Endodermal cell (in vitro differentiated cells): ENCODE measurements around the gene INO80E. TPM values are rescaled to one million over a fixed set of nuclear protein-coding genes. Genes with fewer than 3 reads are reported as not detected.

ENCODE experiments used
- DNase-seq: peaks from one replicate; pipeline ENCODE4 v3.0.0-alpha.2; 2017
- H3K27ac ChIP-seq: 2 replicates; pipeline ENCODE4 v1.5.1; 2013; ENCODE audit warnings: mild to moderate bottlenecking, low read depth, low read length, moderate library complexity
- H3K27me3 ChIP-seq: 2 replicates; pipeline ENCODE4 v1.6.1; 2013; ENCODE audit warnings: mild to moderate bottlenecking, low read length, moderate library complexity; ENCODE audit not compliant: insufficient read depth, control insufficient read depth, poor library complexity, severe bottlenecking
- H3K36me3 ChIP-seq: 2 replicates; pipeline ENCODE4 v1.7.0; 2013; ENCODE audit warnings: mild to moderate bottlenecking, low read length, moderate library complexity; ENCODE audit not compliant: control insufficient read depth, insufficient read depth
- H3K4me1 ChIP-seq: one replicate; pipeline ENCODE4 v1.7.0; 2013; ENCODE audit warnings: low read length; ENCODE audit not compliant: control insufficient read depth, insufficient read depth
- H3K4me3 ChIP-seq: 2 replicates; pipeline ENCODE4 v1.5.1; 2013; ENCODE audit warnings: mild to moderate bottlenecking, low read length, moderate library complexity
- H3K9ac ChIP-seq: 2 replicates; pipeline ENCODE4 v1.6.1; 2013; ENCODE audit warnings: mild to moderate bottlenecking, low read length, moderate library complexity; ENCODE audit not compliant: poor library complexity, severe bottlenecking; ENCODE audit errors: extremely low read depth
- H3K9me3 ChIP-seq: 2 replicates; pipeline ENCODE4 v1.6.1; 2013; ENCODE audit warnings: mild to moderate bottlenecking, low read length, moderate library complexity; ENCODE audit not compliant: control insufficient read depth
- H3K27ac Mint-ChIP-seq: 2 replicates; pipeline ENCODE4 v1.8.0; 2020; ENCODE audit warnings: mixed read lengths
- H3K27me3 Mint-ChIP-seq: 2 replicates; pipeline ENCODE4 v1.8.0; 2021; ENCODE audit warnings: mild to moderate bottlenecking, mixed read lengths; ENCODE audit not compliant: insufficient read depth
- H3K36me3 Mint-ChIP-seq: 2 replicates; pipeline ENCODE4 v1.8.0; 2020; ENCODE audit warnings: low read depth, mixed read lengths
- H3K4me1 Mint-ChIP-seq: 2 replicates; pipeline ENCODE4 v1.8.0; 2020; ENCODE audit warnings: mixed read lengths
- H3K4me3 Mint-ChIP-seq: 2 replicates; pipeline ENCODE4 v1.8.0; 2020; ENCODE audit warnings: mild to moderate bottlenecking, moderate library complexity, mixed read lengths
- H3K9me3 Mint-ChIP-seq: 2 replicates; pipeline ENCODE4 v1.8.0; 2020; ENCODE audit warnings: mild to moderate bottlenecking, mixed read lengths
- CTCF ChIP-seq: fragments of 200-600 bp; sonication (generic); conservative IDR thresholded peaks from 2 replicates; pipeline ENCODE4 v1.5.0; 2021; ENCODE audit warnings: antibody characterized with exemption, mild to moderate bottlenecking
- WGBS, 2 experiments: methylation state at CpG; one replicate each; pipeline versions ENCODE4 v1.1.5 to v1.1.7; 2013; ENCODE audit warnings: missing lambda C conversion rate in 2 of 2, mixed read lengths in 1 of 2; ENCODE audit not compliant: insufficient coverage in 1 of 2, insufficient read length in 1 of 2; 5-methylcytosine and 5-hydroxymethylcytosine counted together
- total RNA-seq, 2 donors: library from RNA; stranded (reverse); fragmentation: NEBNext Ultra II Directional in 1 of 2; extraction: Animal tissue kit (Norgen Biotek cat#: 25700) in 1 of 2; gene quantifications; 2 replicates in 1 of 2; 3 replicates in 1 of 2; pipeline ENCODE4 v1.2.1, GENCODE V29; 2021

Gene INO80E
- total RNA-seq, 2 donors from 2014 or later: 77.4 to 80.1 TPM

- no peak overlapping the region for H3K27ac Mint-ChIP-seq
- peaks cover 44% of the 10 kb centered on the region for H3K36me3 Mint-ChIP-seq
- Histone ChIP-seq H3K27me3 (no peaks in the 10 kb centered on the region), H3K9ac (no peak overlapping the region), H3K4me3 (no peak overlapping the region), H3K27ac (no peak overlapping the region), H3K36me3 (peaks cover 64% of the 10 kb centered on the region), H3K9me3 (no peaks in the 10 kb centered on the region), H3K4me1 (no peaks in the 10 kb centered on the region)
- TF ChIP-seq CTCF: no peak
- H3K4me1 Mint-ChIP-seq: peaks cover 7% of the 10 kb centered on the region
- no peak overlapping the region for H3K4me3 Mint-ChIP-seq
- no peak for DNase-seq
- H3K27me3 Mint-ChIP-seq: no peaks in the 10 kb centered on the region
- no peaks in the 10 kb centered on the region for H3K9me3 Mint-ChIP-seq
- WGBS, 2 experiments: 100% methylated on average over 1 to 2 of the region's 2 CpGs
These were observed 6.0 kb upstream of the INO80E start for GRCh38 chr16:29990034-29990433.

DNA sequence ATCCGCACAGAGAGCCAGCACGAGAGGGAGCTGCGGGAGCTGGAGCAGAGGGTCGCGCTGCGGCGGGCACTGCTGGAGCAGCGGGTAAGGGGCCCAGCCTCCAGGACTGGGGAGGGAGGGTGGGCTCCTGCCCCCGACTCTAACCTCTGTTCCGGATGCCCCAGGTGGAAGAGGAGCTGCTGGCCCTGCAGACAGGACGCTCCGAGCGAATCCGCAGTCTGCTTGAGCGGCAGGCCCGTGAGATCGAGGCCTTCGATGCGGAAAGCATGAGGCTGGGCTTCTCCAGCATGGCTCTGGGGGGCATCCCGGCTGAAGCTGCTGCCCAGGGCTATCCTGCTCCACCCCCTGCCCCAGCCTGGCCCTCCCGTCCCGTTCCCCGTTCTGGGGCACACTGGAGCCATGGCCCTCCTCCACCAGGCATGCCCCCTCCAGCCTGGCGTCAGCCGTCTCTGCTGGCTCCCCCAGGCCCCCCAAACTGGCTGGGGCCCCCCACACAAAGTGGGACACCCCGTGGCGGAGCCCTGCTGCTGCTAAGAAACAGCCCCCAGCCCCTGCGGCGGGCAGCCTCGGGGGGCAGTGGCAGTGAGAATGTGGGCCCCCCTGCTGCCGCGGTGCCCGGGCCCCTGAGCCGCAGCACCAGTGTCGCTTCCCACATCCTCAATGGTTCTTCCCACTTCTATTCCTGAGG is 5.0 kb upstream of the INO80E start:
- Histone ChIP-seq H3K4me1 (no peaks in the 10 kb centered on the region), H3K9me3 (no peaks in the 10 kb centered on the region), H3K9ac (no peak overlapping the region), H3K27ac (no peak overlapping the region), H3K36me3 (peaks cover 54% of the 10 kb centered on the region), H3K27me3 (no peaks in the 10 kb centered on the region), H3K4me3 (no peak overlapping the region)
- Mint-ChIP-seq H3K4me1 (peaks cover 7% of the 10 kb centered on the region), H3K27me3 (no peaks in the 10 kb centered on the region), H3K36me3 (peaks cover 38% of the 10 kb centered on the region), H3K9me3 (no peaks in the 10 kb centered on the region), H3K4me3 (no peak overlapping the region), H3K27ac (no peak overlapping the region)
- TF ChIP-seq CTCF: no peak
- 96 to 97% methylated on average over 14 to 35 of the region's 35 CpGs for WGBS, 2 experiments
- DNase-seq: no peak

DNA sequence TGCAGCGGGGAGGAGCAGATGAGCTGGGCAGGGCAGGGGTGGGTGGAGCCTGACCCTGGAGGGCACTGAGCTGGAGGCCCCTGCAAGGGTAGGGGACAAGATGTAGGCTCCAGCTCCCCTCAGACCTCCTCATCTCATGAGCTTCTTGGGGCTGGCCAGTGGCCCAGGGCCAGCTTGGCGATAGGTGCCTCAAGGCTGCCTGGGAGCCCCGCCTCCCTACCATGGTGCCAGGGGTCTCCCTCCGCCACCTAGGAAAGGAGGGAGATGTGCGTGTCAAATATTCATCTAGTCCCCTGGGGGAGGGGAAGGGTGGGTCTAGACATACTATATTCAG is 4.5 kb upstream of the INO80E start:
- Histone ChIP-seq H3K36me3 (peaks cover 49% of the 10 kb centered on the region), H3K4me1 (no peaks in the 10 kb centered on the region), H3K27me3 (no peaks in the 10 kb centered on the region), H3K4me3 (no peak overlapping the region), H3K27ac (no peak overlapping the region), H3K9me3 (no peaks in the 10 kb centered on the region), H3K9ac (no peak overlapping the region)
- peaks cover 33% of the 10 kb centered on the region for H3K36me3 Mint-ChIP-seq
- no peak overlapping the region for H3K27ac Mint-ChIP-seq
- 95 to 100% methylated on average over 1 to 4 of the region's 5 CpGs for WGBS, 2 experiments
- H3K9me3 Mint-ChIP-seq: no peaks in the 10 kb centered on the region
- H3K4me1 Mint-ChIP-seq: peaks cover 7% of the 10 kb centered on the region
- H3K27me3 Mint-ChIP-seq: no peaks in the 10 kb centered on the region
- H3K4me3 Mint-ChIP-seq: no peak overlapping the region
- TF ChIP-seq CTCF: no peak
- DNase-seq: no peak
